Stimulated activated CD4-positive, alpha-beta T cell treated with anti-CD3 and anti-CD28 coated beads, Interleukin-2, amount 100 ng/mL, for 4 hours (primary cell): Measurements from ENCODE around the gene ENTPD8.
"Not testable (repeated sequence)": the region's sequence is repeated elsewhere in the genome, so short reads cannot be mapped to it uniquely, and the experiment has no call there.

Source experiments
- DNase-seq: peaks from one replicate; pipeline ENCODE4 v3.0.0-alpha.2; 2020; ENCODE audit warnings: low read depth

ENTPD8 gene

DNA sequence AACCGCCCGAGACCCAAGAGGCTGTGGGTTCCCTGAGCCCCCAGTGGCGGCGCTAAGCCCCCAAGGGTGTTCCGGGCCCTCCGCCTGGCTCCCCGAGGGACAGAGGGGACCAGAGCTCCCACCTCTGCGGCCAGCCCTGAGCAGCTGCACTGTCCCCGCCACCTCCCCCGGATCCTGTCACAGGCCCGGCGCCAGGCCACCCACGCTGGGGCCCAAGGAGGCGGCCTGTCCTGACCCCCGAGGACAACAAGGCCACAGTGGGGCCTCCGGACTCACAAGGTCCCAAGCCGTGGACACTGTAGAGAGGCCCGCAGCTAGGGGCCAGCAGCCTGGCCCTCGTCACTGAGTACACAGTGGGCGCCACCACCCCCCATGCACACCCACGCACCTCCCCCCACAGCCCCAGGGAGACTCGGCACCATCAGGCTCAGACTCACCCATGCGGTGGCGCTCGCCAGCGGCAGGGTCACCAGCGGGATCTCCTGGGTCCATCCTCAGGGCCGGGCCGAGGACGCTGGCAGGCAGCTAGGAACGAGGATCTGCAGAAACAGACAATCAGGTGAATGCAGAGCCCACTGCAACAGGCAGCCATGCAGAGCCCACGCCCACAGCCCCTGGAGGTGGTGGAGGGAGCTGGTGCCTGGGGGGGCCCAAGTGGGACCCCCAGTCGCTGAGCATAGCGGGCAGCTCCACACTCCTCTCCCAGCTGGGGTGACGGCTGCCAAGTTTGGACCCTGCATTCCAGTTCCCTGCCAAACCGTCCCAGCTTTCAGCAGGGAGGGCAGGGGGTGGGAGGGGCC is 46.1 kb downstream of the ENTPD8 start:
- DNase-seq, result no peak

DNA sequence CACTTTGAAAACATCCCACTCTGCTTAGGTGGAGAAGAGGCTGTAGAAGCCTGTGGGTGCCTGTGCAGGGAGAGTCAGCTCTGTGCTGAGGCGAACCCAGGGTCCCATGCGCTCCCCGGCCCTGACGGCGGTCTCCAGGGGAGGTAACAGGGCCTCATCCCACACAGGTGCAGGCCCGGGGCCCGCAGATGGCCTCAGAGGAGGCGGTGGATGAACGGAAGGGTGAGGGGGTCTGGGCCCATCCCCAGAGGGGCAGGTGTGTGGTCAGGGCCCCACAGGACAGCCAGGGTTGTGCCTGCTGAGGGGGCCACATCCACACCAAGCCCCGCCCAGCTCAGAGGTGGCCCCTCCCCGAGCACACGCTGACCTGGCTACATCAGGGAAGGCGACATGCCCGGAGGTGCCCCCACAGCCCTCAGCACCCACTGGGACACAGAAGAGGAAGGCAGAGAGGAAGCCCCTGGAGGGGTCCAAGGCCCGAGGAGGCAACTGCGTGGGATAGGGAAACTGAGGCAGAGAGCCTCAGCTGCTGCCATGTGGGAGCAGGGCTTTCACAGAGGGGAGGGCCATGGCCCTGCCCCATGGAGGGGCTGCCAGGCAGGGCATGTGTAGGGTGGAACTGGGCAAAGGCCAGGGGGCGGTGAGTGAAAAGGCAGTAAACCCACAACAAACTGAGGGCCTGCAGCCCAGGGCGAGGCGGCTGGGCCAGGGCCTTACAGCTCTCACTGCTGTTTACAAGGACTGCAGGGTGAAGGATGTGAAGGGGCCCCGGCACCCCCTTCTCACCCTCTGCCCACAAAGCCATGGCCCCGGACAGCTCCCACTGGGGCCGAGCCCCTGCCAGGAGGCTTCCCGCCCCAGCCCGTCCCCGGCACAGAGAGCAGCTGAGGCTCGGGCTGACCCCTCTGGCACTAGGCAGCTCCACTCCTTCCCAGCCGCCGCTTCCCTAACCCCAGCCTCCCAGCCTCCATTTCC is 47.7 kb downstream of the ENTPD8 start:
- no peak for DNase-seq

DNA sequence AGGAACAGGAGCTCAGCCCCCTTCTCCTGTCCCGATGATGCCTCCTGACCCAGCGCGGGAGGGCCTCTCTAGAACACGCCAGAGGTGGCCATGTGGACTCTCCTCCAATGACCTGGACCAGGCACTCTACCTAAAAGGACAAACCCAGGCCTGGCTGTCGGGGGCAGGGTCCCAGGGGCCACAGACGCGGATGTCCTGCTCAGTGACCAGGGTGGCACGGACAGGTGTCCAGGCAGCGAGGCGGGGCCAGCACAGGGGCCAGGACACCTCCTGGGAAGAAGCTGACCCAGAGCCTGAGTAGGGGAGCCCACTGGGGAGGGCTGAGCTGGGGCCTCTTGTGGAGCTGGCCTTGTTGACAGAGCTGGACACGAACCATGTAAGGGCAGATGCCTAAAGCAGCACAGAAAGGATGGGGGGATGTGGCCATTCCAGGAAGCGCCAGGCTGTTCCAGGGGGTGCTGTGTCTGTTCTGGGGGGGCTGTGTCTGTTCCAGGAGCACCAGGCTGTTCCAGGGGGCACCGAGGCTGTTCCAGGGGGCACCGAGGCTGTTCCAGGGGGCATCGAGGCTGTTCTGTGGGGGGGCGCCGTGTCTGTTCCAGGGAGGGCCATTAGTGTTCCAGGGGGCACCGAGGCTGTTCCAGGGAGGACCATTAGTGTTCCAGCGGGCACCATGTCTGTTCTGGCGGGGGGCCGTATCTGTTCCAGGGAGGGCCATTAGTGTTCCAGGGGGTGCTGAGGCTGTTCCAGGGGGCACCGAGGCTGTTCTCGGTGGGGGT is 48.7 kb downstream of the ENTPD8 start:
- DNase-seq, result no peak

DNA sequence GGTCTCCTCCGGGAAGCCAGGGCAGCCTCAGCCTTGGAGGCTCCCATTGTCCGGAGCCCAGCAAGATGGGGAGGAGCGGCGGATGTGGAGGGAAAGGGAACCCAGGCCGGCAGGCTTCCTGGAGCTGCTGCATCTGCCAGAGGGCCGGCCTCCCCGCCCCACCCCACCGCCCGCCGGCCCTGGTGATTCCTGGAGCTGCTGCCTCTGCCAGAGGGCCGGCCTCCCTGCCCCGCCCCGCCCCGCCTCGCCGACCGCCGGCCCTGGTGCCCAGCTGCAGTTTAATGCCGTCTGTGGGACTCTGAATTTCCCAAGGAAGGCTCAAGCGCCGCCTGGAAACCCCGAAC is 49.8 kb downstream of the ENTPD8 start:
- no peak for DNase-seq

DNA sequence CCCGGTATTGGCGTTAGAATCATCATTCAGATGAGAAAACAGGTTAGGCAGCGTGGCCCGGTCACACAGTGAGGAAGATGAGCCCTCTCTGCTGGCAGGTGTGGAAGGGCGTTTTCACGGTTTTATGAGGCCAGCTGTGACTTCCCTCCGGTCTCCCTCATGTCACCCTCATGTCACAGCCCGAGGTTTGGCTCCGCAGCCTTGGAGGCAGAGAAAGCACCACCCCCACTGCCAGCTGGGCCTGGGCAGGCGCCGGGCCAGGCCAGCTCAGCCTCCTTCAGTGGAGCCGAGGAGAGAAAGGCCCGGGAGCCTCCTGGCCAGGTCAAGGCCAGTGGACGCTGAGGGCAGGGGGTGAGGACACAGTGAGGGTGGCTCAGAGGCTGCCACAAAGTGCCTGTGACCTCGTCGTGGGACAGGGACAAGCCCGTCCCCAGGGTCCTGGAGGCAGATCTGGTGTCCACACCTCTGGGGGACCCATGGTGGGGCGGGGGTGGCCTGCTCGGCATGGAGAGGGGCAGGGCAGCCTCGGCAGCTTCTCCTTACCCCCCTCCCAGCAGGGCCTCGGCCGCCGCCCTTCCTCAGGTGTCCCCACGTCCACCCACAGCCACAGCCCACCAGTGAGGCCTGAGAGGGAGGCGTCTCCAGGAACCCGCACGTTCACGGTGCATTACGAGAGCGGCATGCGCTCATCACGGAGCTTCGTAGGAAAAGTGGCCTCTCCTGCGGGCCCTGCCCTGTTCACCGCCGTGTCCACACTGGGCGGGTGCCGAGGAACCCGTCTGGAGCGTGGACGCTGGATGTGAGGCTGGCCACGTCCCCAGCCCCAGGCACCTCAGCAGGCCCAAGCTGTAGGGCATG is 50.4 kb downstream of the ENTPD8 start:
- DNase-seq, result no peak

DNA sequence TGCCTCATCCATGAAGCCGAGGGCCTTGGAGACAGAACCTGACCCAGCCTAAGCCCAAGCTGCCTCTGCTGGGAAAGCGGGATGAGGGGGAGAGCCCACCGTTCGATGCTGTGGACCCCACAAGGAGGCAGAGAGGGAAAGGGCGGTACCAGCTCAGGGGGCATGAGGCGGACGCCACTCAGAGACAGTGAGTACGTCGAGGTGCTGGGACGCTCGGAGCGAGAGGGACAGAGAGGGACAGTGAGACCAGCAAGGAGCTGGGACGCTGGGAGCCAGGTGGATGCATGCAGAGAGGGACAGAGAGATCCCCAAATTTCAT is 51.8 kb downstream of the ENTPD8 start:
- no peak for DNase-seq

DNA sequence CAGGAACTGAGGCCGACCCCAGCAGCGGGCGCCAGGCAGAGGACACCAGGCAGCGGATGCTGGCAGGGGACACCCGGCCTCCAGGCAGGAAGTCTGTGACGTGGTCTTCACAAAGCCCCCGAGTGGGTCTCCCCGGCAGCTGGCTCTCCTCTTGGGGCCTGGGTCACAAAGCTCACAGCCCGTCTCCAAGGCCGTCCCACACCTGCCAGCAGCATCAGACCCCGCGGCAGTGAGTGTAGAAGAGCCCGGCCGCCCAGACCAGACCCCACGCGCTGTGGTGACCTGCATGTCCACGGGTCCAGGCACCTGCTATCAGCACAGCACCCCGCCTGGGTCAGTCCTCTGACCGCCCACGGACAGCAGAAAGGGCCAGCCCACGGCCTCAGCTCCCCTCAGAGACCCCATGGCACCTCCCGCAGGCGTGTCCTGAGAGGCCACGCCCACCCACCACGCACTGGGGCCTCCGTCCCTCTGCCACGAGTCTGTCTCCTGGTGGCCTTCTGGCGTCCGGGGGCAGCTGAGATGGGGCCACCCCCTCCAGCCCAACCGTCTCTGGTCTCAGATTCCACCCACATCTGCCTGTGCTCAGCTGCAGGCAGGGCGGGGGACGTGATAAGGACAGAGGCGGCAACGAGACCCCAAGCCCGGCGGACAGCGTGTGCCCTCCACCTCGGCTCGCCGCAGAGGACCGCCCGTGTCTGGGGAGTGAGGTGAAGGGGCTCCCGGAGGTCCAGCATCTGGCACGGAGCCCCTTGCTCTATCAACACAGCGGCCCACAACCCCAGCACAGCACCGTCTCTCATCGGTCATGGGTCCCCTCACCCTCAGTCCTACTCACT is 52.3 kb downstream of the ENTPD8 start:
- DNase-seq, result no peak

DNA sequence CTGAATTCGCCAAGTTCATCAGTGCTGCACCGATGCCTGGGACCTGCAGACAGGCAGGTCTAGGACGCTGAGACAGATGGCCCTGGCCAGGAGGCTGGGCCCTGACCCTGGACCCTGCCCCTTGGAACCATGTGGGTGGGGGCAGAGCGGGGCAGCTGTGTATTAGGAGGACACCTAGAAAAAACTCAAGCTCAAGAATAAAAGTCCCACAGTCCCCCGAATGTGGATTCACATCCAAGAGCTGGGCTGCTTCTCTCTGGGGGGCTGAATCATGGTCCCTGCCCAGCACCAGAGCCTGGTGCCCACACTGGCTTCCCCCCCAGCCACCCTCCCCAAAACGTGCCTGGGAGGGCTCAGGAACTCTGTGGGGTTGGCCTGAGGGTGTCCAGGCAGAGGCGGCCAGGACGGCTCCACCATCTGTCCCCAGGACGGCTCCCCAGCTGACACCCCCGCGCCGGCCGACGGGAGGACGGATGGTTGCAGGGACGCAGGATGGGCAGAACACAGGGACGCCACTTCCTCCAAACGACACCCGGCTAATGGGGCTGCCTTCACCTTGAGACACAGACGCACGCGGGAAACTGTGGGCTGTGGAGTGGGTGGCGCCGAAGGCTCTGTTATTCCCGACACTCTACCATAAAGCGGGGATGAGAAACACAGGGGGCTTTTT is 53.1 kb downstream of the ENTPD8 start:
- no peak for DNase-seq

DNA sequence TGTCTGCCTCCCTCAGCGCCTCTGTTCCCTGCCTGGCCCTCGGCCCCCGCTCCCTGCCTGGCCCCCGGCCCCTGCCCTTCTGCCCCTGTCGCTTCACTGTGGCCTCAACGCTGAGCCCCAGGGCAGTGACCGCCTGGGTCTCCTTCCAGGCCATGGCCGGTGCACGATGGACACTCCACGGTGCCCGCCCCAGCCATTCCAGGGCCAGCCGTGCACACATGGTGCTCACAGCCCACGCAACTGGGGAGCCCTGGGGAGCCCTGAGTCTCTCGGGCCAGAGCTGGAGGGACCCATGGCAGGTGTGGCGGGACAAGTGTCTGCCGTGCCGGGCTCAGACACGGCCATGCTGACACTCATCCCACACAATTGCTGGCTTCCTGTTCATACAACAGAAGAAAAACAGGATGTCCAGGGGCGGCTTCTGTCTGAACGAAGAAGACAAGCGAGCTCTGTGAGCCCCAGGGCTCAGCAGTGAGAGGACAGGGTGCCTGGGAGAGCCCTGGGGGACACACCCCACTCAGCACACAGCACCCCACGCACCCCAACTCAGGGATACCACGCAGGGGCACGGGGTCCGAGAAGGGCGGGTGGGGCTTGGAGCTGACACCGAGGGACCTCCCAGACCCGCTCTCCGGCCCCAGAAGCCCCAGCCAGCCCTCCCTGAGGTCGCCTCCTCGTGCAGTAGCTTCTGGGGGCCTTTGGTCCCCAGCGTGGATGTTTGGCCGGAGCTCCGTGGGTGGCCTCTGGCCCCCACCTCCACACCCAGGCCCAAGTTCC is 53.9 kb downstream of the ENTPD8 start:
- DNase-seq, result peak; percentile 10

DNA sequence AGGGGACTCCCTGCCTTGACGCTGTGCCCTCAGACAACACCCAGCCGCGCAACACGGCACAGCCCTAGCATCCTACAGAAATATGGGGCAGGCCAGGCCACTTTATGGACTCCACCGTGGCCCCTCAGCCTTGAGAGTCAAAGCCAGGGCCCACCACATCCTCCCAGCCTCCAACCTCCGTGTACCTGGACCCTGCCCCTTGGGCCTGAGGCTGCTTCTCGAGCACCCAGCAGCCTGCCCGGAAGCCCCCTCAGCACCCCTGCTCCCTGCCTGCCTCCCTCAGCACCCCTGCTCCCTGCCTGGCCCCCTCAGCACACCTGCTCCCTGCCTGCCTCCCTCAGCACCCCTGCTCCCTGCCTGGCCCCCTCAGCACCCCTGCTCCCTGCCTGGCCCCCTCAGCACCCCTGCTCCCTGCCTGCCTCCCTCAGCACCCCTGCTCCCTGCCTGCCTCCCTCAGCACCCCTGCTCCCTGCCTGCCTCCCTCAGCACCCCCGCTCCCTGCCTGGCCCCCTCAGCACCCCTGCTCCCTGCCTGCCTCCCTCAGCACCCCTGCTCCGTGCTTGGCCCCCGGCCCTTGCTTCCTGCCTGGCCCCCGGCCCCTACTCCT is 54.5 kb downstream of the ENTPD8 start:
- DNase-seq, result not testable (repeated sequence)

DNA sequence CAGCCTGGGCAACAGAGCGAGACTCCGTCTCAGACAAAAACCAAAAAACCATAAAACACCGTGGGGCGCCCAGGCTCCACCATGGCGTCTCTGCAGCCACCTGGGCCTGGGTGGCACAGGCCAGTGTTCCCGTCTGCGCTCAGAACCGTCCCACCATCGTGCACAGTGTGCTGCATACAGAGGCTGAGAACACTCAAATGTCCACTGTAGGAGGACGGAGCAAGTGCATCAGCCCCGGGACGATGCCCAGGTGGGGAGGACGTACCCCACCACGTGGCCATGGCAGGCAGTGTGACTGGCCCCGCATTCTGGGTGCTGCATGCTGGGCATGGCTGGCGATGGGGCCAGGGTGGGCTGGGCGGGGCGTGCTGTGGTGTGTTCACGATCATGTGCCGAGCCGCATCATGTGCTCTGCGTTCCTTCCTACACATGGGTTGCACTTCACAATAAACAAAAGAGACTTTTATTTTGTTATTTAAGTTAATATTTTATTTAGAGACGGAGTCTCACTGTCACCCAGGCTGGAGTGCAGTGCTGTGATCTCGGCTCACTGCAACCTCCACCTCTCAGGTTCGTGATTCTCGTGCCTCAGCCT is 56.0 kb downstream of the ENTPD8 start:
- no peak for DNase-seq
